SK-N-SH (cell line): ENCODE data around the gene TMED8.

Source experiments
- CHD2 ChIP-seq: fragments of 150-350 bp; IDR thresholded peaks from 2 replicates; pipeline ENCODE4 v1.6.1; 2018; ENCODE audit warnings: low read length; ENCODE audit not compliant: partially characterized antibody
- EZH2phosphoT487 ChIP-seq: fragments of 200-600 bp; sonication (generic); IDR thresholded peaks from 2 replicates; pipeline ENCODE4 v1.6.1; 2017; ENCODE audit warnings: low read depth, mixed run types, mild to moderate bottlenecking, antibody characterized with exemption, moderate library complexity, borderline replicate concordance
- FOXM1 ChIP-seq: IDR thresholded peaks from 2 replicates; pipeline ENCODE4 v1.4.0; 2012; ENCODE audit warnings: low read depth, mild to moderate bottlenecking
- GABPA ChIP-seq: IDR thresholded peaks from 2 replicates; pipeline ENCODE4 v1.4.0; 2012; ENCODE audit warnings: low read depth, mild to moderate bottlenecking
- JUND ChIP-seq: IDR thresholded peaks from 2 replicates; pipeline ENCODE4 v1.4.0; 2012
- RFX5 ChIP-seq: IDR thresholded peaks from 2 replicates; pipeline ENCODE4 v1.6.1; 2012; ENCODE audit warnings: mild to moderate bottlenecking, improper control_type of control experiment, low read length
- TAF1 ChIP-seq: IDR thresholded peaks from 2 replicates; pipeline ENCODE4 v1.6.1; 2012; ENCODE audit warnings: low read depth, mild to moderate bottlenecking, low read length, moderate library complexity, borderline replicate concordance
- TCF12 ChIP-seq: IDR thresholded peaks from 2 replicates; pipeline ENCODE4 v1.4.0; 2012
- YY1 ChIP-seq: IDR thresholded peaks from 2 replicates; pipeline ENCODE4 v1.4.0; 2012; ENCODE audit warnings: low read depth, mild to moderate bottlenecking
- TF ChIP-seq, protein P1 (sequence below): fragments of 200-600 bp; sonication (generic); IDR thresholded peaks from 2 replicates; pipeline ENCODE4 v1.6.1; 2017; ENCODE audit warnings: antibody characterized with exemption, mild to moderate bottlenecking, moderate library complexity
- TF ChIP-seq, protein P2 (sequence below): fragments of 150-350 bp; IDR thresholded peaks from 2 replicates; pipeline ENCODE4 v1.6.1; 2017; ENCODE audit warnings: antibody characterized with exemption, low read length, low read depth, borderline replicate concordance

DNA sequence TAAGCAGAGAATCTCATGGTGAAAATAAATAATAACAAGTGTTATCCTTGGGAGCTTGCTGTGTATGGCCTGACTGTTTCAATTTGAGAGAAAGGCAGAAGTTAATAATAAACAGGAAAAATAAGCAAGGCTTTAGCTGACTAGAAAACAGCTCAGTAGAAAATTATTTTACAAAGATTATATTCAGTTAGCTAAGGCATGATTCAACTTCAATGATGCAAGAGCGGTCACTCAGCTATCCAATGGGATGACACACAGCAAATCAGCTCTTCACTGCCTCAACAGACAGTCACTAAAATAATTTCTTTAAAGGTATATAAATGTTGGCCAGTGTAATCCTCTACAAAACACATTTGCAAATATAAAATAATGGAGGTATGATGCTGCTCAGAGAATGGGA lies 37.5 kb downstream of the TMED8 start:
- TF ChIP-seq, protein P1, sequence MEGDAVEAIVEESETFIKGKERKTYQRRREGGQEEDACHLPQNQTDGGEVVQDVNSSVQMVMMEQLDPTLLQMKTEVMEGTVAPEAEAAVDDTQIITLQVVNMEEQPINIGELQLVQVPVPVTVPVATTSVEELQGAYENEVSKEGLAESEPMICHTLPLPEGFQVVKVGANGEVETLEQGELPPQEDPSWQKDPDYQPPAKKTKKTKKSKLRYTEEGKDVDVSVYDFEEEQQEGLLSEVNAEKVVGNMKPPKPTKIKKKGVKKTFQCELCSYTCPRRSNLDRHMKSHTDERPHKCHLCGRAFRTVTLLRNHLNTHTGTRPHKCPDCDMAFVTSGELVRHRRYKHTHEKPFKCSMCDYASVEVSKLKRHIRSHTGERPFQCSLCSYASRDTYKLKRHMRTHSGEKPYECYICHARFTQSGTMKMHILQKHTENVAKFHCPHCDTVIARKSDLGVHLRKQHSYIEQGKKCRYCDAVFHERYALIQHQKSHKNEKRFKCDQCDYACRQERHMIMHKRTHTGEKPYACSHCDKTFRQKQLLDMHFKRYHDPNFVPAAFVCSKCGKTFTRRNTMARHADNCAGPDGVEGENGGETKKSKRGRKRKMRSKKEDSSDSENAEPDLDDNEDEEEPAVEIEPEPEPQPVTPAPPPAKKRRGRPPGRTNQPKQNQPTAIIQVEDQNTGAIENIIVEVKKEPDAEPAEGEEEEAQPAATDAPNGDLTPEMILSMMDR: no peak
- no peak for TF ChIP-seq YY1
- TF ChIP-seq CHD2: no peak
- TF ChIP-seq GABPA: no peak
- TF ChIP-seq, protein P2, sequence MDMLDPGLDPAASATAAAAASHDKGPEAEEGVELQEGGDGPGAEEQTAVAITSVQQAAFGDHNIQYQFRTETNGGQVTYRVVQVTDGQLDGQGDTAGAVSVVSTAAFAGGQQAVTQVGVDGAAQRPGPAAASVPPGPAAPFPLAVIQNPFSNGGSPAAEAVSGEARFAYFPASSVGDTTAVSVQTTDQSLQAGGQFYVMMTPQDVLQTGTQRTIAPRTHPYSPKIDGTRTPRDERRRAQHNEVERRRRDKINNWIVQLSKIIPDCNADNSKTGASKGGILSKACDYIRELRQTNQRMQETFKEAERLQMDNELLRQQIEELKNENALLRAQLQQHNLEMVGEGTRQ: no peak
- no peak for TF ChIP-seq RFX5
- TF ChIP-seq FOXM1: no peak
- TF ChIP-seq EZH2phosphoT487: no peak
- TF ChIP-seq TCF12: no peak
- TF ChIP-seq TAF1: no peak
- no peak for TF ChIP-seq JUND
